HG02943 (cell line): ENCODE data around the gene MAP3K13.

Experiments
- ATAC-seq: cut with Tn5 transposase; IDR thresholded peaks from one replicate; pipeline ENCODE4 v1.9.1; 2021; ENCODE audit warnings: mild to moderate bottlenecking, low read depth, moderate library complexity; ENCODE audit not compliant: unreplicated experiment

The MAP3K13 gene

GRCh38 chr3:185362850-185363661 is at the start of gene MAP3K13:
TSS of gene MAP3K13 (plus strand) at chr3:185363136. CDS start at chr3:185428582, 65,446 bp downstream.
- peak; percentile 97 for ATAC-seq

- no peak for ATAC-seq
Measured at GRCh38 chr3:185313693-185314246, 49.2 kb upstream of the MAP3K13 start.

GRCh38 chr3:185316740-185317412 is 46.1 kb upstream of the MAP3K13 start:
- ATAC-seq, result no peak

- no peak for ATAC-seq
Measured at GRCh38 chr3:185317674-185318073, 45.3 kb upstream of the MAP3K13 start.

GRCh38 chr3:185318141-185318540 is 44.8 kb upstream of the MAP3K13 start:
- no peak for ATAC-seq

- no peak for ATAC-seq
Measured at GRCh38 chr3:185319801-185320200, 43.1 kb upstream of the MAP3K13 start.

GRCh38 chr3:185320949-185321348 is 42.0 kb upstream of the MAP3K13 start:
- ATAC-seq, result no peak

- no peak for ATAC-seq
Measured at GRCh38 chr3:185322101-185322719, 40.7 kb upstream of the MAP3K13 start.

GRCh38 chr3:185325946-185326791 is 36.8 kb upstream of the MAP3K13 start:
- ATAC-seq, result no peak

GRCh38 chr3:185327062-185327461 is 35.9 kb upstream of the MAP3K13 start:
- no peak for ATAC-seq

- ATAC-seq, result no peak
Measured at GRCh38 chr3:185328324-185329004, 34.5 kb upstream of the MAP3K13 start.

GRCh38 chr3:185330238-185330637 is 32.7 kb upstream of the MAP3K13 start:
- no peak for ATAC-seq

- ATAC-seq, result no peak
Measured at GRCh38 chr3:185330644-185331043, 32.3 kb upstream of the MAP3K13 start.

- ATAC-seq, result peak; percentile 94
Measured at GRCh38 chr3:185332026-185332735, 30.8 kb upstream of the MAP3K13 start.

- no peak for ATAC-seq
Measured at GRCh38 chr3:185335799-185336198, 27.1 kb upstream of the MAP3K13 start.

GRCh38 chr3:185337231-185337816 is 25.6 kb upstream of the MAP3K13 start:
- no peak for ATAC-seq

- ATAC-seq, result no peak
Measured at GRCh38 chr3:185339945-185340344, 23.0 kb upstream of the MAP3K13 start.

- no peak for ATAC-seq
Measured at GRCh38 chr3:185340751-185341150, 22.2 kb upstream of the MAP3K13 start.
